Spleen (tissue), 11 donors: ENCODE results near the gene ADAP1. TPM values are rescaled to one million over a fixed set of nuclear protein-coding genes. Genes with fewer than 3 reads are reported as not detected.
"Not testable (repeated sequence)": the region's sequence is repeated elsewhere in the genome, so short reads cannot be mapped to it uniquely, and the experiment has no call there.

ENCODE experiments used
- DNase-seq: peaks from one replicate; pipeline ENCODE4 v3.0.0-alpha.2; 2020
- H3K27ac ChIP-seq, 8 donors: fragments of 200-600 bp; sonication (generic) in 7 of 8; 1 replicate in 4 of 8; 2 replicates in 4 of 8; pipeline versions ENCODE4 v1.5.0 to v1.8.0; 2016 to 2021; ENCODE audit warnings: inconsistent platforms in 4 of 8, mild to moderate bottlenecking in 4 of 8, moderate library complexity in 1 of 8
- H3K27me3 ChIP-seq, 7 donors: fragments of 200-600 bp; sonication (generic) in 6 of 7; replicated peaks in 1 of 7; 1 replicate in 4 of 7; 2 replicates in 3 of 7; pipeline versions ENCODE4 v1.5.0 to v1.8.0; 2016 to 2021; ENCODE audit warnings: inconsistent platforms in 3 of 7, mild to moderate bottlenecking in 1 of 7
- H3K36me3 ChIP-seq, 6 donors: fragments of 200-600 bp; sonication (generic) in 5 of 6; 1 replicate in 4 of 6; 2 replicates in 2 of 6; pipeline versions ENCODE4 v1.5.0 to v1.8.0; 2016 to 2021; ENCODE audit warnings: inconsistent platforms in 2 of 6
- H3K4me1 ChIP-seq, 6 donors: fragments of 200-600 bp; sonication (generic) in 5 of 6; 1 replicate in 3 of 6; 2 replicates in 3 of 6; pipeline versions ENCODE4 v1.5.0 to v1.8.0; 2016 to 2021; ENCODE audit warnings: inconsistent platforms in 3 of 6
- H3K4me3 ChIP-seq, 8 donors: fragments of 200-600 bp; sonication (generic) in 7 of 8; 1 replicate in 4 of 8; 2 replicates in 4 of 8; pipeline versions ENCODE4 v1.5.0 to v1.8.0; 2016 to 2021; ENCODE audit warnings: inconsistent platforms in 4 of 8, mild to moderate bottlenecking in 4 of 8, moderate library complexity in 2 of 8
- H3K9me3 ChIP-seq, 8 donors: fragments of 200-600 bp; sonication (generic) in 7 of 8; 1 replicate in 4 of 8; 2 replicates in 4 of 8; pipeline versions ENCODE4 v1.5.0 to v1.8.0; 2016 to 2021; ENCODE audit warnings: inconsistent platforms in 4 of 8
- POLR2A ChIP-seq, 3 donors: fragments of 450-650 bp; IDR thresholded peaks; one replicate each; pipeline ENCODE4 v1.5.1; 2017; ENCODE audit warnings: antibody characterized with exemption in 3 of 3, mild to moderate bottlenecking in 1 of 3
- POLR2AphosphoS5 ChIP-seq, 3 donors: sonication (generic); formaldehyde crosslinking; IDR thresholded peaks; one replicate each; pipeline ENCODE4 v1.5.1; 2017; ENCODE audit warnings: antibody characterized with exemption in 3 of 3
- WGBS, 5 donors: extraction: QIAGEN DNeasy Blood & Tissue Kit in 3 of 5; methylation state at CpG; one replicate each; pipeline versions ENCODE4 v1.1.5 to v1.1.7; 2013 to 2018; 5-methylcytosine and 5-hydroxymethylcytosine counted together
- intact Hi-C: fragments of 100-400 bp; cut with DNase I; formaldehyde crosslinking; loops from one replicate; pipeline ENCODE4 v1.15.0; 2023; ENCODE audit warnings: low total_unique reads
- polyA plus RNA-seq, 3 donors: library from polyadenylated mRNA; stranded (reverse); fragments of 200-250 nt; gene quantifications; one replicate each; pipeline ENCODE4 v1.2.1, GENCODE V29; 2013
- total RNA-seq, 7 donors: library from RNA; depleted of rRNA in 3 of 7; stranded (reverse); fragments of >200 nt in 3 of 7; fragmentation: NEBNext Ultra II Directional in 4 of 7; extraction: Animal tissue kit (Norgen Biotek cat#: 25700) in 4 of 7; gene quantifications; one replicate each; pipeline versions ENCODE4 v1.1.0 to v1.2.1, GENCODE V29; 2016 to 2021
- TF ChIP-seq, protein P1 (sequence below), 11 experiments: fragments of 200-600 bp in 7 of 11; fragments of 450-650 bp in 4 of 11; sonication (generic) in 4 of 11; IDR thresholded peaks in 8 of 11; conservative IDR thresholded peaks in 3 of 11; 1 replicate in 7 of 11; 2 replicates in 4 of 11; pipeline versions ENCODE4 v1.4.0 to v1.8.0; 2016 to 2021; ENCODE audit warnings: antibody characterized with exemption in 11 of 11, inconsistent platforms in 4 of 11, mild to moderate bottlenecking in 1 of 11
- donor health status: healthy with polysubstance abuse.
- donor health status: DM: no; HTN: no; CAD: no; lungs with moderate emphysema.
- donor health status: DM: no; HTN: no; CAD: no.
- donor health status: Bipolar disorder and iron deficiency.
- donor health status: healthy.
- donor health status: DM: no; HTN: no; CAD: no.
- donor health status: DM: yes; HTN: yes; CAD: no.

The ADAP1 gene
- total and polyA plus RNA-seq, 10 donors = 8.7 to 38.6 (median 22.7) TPM

- WGBS, 5 donors = 85 to 92% (median 88%) methylated on average over 9 of the region's 9 CpGs
- TF ChIP-seq POLR2A (IDR thresholded peaks at IDR 0.05) = no peak
- TF ChIP-seq, protein P1, sequence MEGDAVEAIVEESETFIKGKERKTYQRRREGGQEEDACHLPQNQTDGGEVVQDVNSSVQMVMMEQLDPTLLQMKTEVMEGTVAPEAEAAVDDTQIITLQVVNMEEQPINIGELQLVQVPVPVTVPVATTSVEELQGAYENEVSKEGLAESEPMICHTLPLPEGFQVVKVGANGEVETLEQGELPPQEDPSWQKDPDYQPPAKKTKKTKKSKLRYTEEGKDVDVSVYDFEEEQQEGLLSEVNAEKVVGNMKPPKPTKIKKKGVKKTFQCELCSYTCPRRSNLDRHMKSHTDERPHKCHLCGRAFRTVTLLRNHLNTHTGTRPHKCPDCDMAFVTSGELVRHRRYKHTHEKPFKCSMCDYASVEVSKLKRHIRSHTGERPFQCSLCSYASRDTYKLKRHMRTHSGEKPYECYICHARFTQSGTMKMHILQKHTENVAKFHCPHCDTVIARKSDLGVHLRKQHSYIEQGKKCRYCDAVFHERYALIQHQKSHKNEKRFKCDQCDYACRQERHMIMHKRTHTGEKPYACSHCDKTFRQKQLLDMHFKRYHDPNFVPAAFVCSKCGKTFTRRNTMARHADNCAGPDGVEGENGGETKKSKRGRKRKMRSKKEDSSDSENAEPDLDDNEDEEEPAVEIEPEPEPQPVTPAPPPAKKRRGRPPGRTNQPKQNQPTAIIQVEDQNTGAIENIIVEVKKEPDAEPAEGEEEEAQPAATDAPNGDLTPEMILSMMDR (IDR thresholded peaks at IDR 0.05 in 8 of 11, conservative IDR thresholded peaks at IDR 0.05 in 3 of 11) = no peak
- TF ChIP-seq POLR2AphosphoS5 (IDR thresholded peaks at IDR 0.05) = no peak
- no peaks in the 10 kb centered on the region for H3K9me3 ChIP-seq
- intact Hi-C loops = loop anchor here (5.0 kb wide), 1 partner anchor 87 kb away; no protein-coding TSS in a partner anchor
- peak overlapping the region; percentile 35 to 80 (median 68) for H3K27ac ChIP-seq
- no peak for DNase-seq
- peaks cover 0 to 45% (median 24%) of the 10 kb centered on the region in 6 donors for H3K36me3 ChIP-seq
- H3K4me1 ChIP-seq = peaks cover 18 to 69% (median 52%) of the 10 kb centered on the region in 6 donors
- no peak overlapping the region for H3K4me3 ChIP-seq
- H3K27me3 ChIP-seq = no peaks in the 10 kb centered on the region
Observed at GRCh38 chr7:874031-874749, 80.3 kb downstream of the ADAP1 start.

DNA sequence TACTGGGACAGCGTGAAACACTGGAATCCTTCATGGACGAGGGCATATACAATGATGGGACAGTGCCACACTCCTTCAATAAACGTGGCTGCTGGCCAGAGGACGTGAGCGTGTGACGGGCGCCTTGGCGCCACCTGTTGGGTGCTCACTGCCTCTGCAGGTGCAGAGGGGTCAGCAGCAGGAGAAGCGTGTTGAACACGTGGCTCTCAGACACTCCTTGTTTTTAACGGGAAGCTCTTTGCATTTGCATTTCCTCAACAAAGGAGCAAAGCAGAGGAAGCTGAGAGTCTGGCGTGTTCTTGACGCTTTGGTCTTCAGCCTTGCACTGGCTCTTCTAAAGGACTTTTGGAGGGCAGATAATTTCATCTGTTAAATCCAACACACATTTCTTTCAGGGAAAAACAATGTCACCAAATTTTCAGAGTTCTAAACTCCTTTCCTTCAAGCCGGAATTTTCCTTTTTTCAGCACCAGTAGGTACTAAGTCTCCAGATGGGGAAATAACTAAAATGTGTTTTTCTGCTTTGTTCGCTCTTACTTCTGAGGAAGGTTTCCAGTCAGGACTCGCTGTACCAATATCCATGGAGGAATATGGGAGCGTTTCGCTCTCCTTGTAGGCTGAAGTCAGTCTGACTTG lies 81.0 kb downstream of the ADAP1 start:
- no peak overlapping the region for H3K4me3 ChIP-seq
- peak; percentile 92 for DNase-seq
- no peaks in the 10 kb centered on the region for H3K9me3 ChIP-seq
- peak overlapping the region; percentile 39 to 80 (median 68) for H3K27ac ChIP-seq
- intact Hi-C loops = loop anchor here (5.0 kb wide), 1 partner anchor 86 kb away; no protein-coding TSS in a partner anchor
- 30 to 32% (median 31%) methylated on average over 18 of the region's 18 CpGs for WGBS, 5 donors
- peaks cover 0 to 42% (median 25%) of the 10 kb centered on the region in 6 donors for H3K36me3 ChIP-seq
- peaks cover 18 to 67% (median 45%) of the 10 kb centered on the region in 6 donors for H3K4me1 ChIP-seq
- TF ChIP-seq POLR2AphosphoS5 (IDR thresholded peaks at IDR 0.05) (peak; percentile 79 to 85 (median 82)), POLR2A (IDR thresholded peaks at IDR 0.05) (no peak)
- TF ChIP-seq, protein P1 (IDR thresholded peaks at IDR 0.05 in 8 of 11, conservative IDR thresholded peaks at IDR 0.05 in 3 of 11) = peak; percentile 79 to 97 (median 94)
- no peaks in the 10 kb centered on the region for H3K27me3 ChIP-seq

GRCh38 chr7:872685-873084 lies 81.8 kb downstream of the ADAP1 start:
- H3K4me3 ChIP-seq, H3K9me3 ChIP-seq, DNase-seq, H3K27me3 ChIP-seq: not testable (repeated sequence)
- Histone ChIP-seq H3K36me3 (peaks cover 0 to 48% (median 29%) of the 10 kb centered on the region in 6 donors), H3K4me1 (peaks cover 12 to 65% (median 40%) of the 10 kb centered on the region in 6 donors), H3K27ac (peak overlapping the region; percentile 29 to 80 (median 68))
- intact Hi-C loops = loop anchor here (5.0 kb wide), 1 partner anchor 85 kb away; no protein-coding TSS in a partner anchor
- WGBS, 5 donors = 88 to 93% (median 90%) methylated on average over 19 of the region's 19 CpGs

DNA sequence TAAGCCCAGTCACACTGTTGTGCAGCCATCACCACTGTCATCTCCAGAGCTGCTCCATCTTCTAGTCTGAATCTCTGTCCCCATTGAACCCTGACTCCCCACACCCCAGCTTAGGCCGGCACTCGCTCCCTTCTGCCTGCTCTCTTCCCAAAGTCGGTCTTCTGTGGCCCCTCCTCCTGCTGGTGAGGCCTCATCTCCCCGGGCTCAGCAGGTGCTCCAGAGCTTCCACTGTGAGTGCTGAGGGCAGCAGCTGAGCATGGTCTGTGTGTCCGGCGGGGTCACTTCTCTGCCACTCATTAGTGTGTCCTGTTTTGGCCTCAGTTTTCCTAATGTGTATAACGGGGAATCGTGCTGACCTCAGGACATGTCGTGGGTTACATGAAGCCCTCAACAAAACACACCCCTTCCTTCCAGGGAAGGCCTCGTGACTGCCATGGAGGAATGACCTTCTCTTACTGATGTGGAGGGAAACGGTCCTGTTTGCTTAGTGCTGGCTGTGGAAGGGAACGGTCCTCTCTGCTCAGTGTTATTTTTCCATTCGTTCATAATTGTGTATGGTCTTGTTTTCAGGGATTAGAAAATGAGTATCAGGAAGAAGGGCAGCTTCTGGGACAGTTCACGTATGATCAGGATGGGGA lies 82.5 kb downstream of the ADAP1 start:
- peak; percentile 78 for DNase-seq
- intact Hi-C loops = loop anchor here (5.0 kb wide), 1 partner anchor 85 kb away; no protein-coding TSS in a partner anchor
- peak overlapping the region in 3 of 8 donors; percentile 21 to 50 (median 33) for H3K4me3 ChIP-seq
- TF ChIP-seq POLR2AphosphoS5 (IDR thresholded peaks at IDR 0.05) (peak; percentile 8 to 72 (median 61)), POLR2A (IDR thresholded peaks at IDR 0.05) (no peak)
- H3K9me3 ChIP-seq = no peaks in the 10 kb centered on the region
- 72 to 79% (median 76%) methylated on average over 14 of the region's 14 CpGs for whole genome bisulfite sequencing, 5 donors
- peaks cover 0 to 55% (median 35%) of the 10 kb centered on the region in 6 donors for H3K36me3 ChIP-seq
- H3K27me3 ChIP-seq = no peaks in the 10 kb centered on the region
- peak overlapping the region; percentile 29 to 80 (median 68) for H3K27ac ChIP-seq
- peaks cover 12 to 68% (median 38%) of the 10 kb centered on the region in 6 donors for H3K4me1 ChIP-seq
